NCI-H748 (cell line): ENCODE data around the gene AADACL4.

Experiments
- DNase-seq: peaks from one replicate; lab custom pipeline; 2025; ENCODE audit not compliant: unreplicated experiment; lab: John Stamatoyannopoulos, UW

AADACL4 gene

GRCh38 chr1:12610941-12611340 is 32.9 kb upstream of the AADACL4 start:
- DNase-seq, result no peak

GRCh38 chr1:12613180-12613579 is 30.7 kb upstream of the AADACL4 start:
- DNase-seq, result no peak

DNA sequence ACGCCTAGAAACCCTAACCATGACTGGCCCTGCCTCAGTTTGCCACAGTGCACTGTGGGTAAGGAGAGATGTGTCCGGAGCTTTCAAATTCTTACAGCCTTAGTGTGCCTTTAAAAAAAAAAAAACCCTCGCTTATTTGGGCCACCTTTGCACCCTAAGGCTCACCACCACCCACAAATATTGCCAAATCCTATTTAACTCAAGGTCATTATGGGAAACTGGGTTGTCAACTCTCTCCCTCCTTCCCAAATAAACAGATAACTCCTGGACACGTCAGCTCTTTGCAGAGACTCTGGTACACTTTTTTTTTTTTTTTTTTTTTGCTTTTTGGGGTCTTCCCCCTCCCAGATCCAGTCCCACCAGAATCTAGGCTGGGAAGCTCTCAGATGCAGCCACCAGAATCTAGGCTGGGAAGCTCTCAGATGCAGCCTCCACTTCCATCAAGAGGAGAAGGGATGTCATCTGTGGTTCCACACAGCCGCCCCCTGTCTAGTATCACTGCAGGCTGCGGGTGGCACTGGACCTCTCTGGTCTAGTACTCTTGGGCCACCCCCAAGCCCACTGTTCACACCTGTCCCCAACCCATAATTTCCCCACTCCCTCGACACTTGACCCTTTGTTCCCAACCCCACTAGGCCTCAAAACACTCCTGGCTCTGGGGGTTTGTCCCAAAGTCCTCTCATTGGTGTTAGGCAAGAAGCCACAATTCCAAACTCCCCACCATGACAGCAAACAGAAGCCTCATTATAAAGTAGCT is 29.3 kb upstream of the AADACL4 start:
- DNase-seq, result no peak

DNA sequence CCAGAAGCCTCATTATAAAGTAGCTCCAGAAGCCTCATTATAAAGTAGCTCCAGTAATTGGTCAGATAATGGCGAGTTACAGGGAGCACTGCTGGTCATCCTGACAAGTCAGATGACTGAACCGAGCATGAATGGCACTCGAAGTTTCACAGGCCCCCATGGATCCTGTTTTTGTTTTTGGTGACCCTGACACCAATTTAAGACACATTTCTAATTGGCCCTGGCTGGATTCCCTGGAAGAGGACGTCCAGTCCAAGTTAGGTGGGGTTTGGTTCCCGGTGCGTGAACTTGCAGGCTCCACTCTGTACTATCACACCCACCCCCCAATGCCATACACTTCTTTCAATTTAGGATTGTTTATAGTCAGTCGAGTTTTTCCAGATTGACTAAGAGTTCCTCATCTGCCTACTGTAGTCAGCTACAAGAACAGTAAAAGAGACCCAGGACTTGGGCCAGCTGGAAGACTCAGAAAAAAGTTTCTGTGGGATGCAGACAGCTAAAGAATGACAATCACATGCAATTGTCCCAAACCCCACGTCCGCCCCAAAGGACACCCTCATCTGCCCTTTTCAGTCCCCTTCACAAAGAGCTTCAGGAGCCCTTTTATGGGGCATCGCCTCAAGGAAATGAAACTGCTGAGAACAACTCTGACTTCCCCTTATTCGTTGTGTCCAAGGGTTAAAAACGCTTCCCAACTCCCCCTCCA is 28.6 kb upstream of the AADACL4 start:
- no peak for DNase-seq

DNA sequence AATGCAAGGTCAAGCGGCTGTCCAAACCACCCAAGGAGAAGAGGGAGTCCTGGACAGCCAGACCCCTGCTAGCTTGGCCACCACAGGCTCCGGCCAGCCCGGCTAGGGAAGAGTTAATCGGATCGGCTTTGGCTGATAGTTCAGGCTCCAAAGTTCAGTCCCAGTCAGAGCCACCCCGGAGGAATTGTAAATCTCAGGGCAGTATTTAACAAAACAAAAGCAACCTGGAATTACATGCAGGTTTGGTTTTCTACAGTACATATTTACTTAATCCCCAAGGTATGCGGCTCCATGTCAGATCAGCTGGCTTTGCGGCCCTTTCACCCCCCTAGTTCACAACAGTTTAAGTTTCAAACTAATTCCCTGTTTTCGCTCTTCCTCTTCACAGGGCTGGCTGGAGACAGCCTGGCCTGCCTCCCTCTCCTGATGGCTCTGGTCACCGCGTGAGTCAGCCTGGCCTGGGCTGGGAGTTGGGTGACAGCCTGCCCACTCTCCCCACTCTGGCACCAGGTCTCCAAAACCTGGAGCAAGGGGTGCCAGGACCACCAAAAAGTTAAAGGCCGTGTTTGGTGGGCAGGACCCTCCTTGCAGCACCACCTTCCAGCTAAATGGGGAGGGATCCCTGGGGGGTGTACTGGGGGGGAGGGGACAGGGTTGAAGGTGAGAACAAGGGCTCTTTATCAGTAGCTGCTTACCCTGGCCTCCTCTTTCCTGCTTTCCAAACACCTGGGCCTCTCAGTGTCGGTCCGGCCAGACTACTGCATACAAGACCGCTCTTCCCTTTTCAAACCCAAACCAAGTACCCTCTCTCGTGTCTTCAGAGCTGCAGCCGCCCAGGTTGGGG is 27.8 kb upstream of the AADACL4 start:
- peak; percentile 36 for DNase-seq

- DNase-seq, result peak; percentile 49
Measured at GRCh38 chr1:12616709-12617373, 27.0 kb upstream of the AADACL4 start.

- no peak for DNase-seq
Measured at GRCh38 chr1:12617511-12617900, 26.4 kb upstream of the AADACL4 start.

- DNase-seq, result peak; percentile 78
Measured at GRCh38 chr1:12617901-12618660, 25.8 kb upstream of the AADACL4 start, which contains the start of gene DHRS3. Gene DHRS3, minus strand, starts transcription at chr1:12618210. Its CDS starts 862 bp downstream, at chr1:12617348.

DNA sequence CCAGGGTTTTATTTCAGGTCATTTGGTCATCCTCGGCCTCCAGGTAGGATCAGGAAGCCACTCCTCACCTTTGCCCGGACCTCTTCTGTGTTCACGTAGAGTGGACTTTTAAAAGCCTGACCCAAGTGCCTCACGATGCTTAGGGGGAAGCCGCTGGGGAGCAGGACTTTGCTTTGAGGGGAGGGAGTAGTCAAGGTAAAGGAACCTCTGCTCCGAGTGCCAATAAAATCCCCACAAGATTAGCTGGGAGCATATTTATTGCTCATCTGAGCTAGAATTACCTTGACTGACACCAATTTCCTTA is 25.3 kb upstream of the AADACL4 start:
- DNase-seq, result no peak

- no peak for DNase-seq
Measured at GRCh38 chr1:12618965-12619791, 24.7 kb upstream of the AADACL4 start.

DNA sequence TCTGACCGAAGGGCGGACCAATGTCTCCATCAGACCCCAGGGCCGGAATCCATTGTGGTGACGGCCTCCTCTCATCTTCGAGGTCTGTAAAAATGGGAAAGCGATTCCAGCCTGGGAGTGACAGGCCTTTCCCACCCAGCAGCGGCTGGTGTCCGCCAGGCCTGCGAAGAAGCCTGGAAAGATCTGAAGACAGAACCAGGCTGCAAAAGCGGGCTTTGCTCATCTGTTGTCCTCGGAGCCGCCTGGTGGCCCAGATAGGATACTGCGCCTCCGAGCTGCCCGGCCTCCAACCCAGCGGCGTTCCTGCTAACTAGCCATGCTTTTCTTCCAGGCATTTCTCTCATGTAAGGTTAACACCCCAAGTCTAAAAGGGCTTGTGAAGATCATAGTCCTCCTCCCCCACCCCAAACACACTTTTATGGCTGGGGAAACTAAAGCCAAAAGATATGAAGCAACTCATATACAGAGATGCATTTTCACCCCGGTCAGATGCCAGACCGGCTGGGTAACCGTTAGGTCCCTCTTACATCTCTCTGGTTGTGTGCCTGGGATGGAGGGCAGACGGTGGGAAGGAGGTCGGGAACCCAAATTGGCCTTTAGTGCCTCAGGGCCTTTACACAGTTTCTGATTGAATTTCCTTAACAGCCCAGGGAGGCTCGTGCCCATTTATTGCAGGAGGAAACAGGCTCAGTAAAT is 23.9 kb upstream of the AADACL4 start:
- peak; percentile 76 for DNase-seq

- no peak for DNase-seq
Measured at GRCh38 chr1:12620488-12620865, 23.4 kb upstream of the AADACL4 start.

DNA sequence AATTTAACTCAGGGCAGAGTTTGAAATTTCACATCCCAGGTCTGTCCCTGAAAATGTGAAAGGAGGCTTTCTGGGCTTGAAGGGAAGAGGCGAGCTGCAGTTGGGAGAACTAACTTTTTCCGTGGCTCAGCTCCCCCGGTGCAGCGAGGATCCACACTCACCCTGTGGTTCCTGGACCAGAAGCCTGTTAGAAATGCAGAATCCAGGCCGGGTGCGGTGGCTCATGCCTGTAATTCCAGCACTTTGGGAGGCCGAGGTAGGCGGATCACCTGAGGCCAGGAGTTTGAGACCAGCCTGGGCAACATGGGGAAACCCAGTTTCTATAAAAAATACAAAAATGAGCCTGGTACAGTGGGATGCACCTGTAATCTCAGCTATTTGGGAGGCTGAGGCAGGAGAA is 23.0 kb upstream of the AADACL4 start:
- DNase-seq, result no peak

DNA sequence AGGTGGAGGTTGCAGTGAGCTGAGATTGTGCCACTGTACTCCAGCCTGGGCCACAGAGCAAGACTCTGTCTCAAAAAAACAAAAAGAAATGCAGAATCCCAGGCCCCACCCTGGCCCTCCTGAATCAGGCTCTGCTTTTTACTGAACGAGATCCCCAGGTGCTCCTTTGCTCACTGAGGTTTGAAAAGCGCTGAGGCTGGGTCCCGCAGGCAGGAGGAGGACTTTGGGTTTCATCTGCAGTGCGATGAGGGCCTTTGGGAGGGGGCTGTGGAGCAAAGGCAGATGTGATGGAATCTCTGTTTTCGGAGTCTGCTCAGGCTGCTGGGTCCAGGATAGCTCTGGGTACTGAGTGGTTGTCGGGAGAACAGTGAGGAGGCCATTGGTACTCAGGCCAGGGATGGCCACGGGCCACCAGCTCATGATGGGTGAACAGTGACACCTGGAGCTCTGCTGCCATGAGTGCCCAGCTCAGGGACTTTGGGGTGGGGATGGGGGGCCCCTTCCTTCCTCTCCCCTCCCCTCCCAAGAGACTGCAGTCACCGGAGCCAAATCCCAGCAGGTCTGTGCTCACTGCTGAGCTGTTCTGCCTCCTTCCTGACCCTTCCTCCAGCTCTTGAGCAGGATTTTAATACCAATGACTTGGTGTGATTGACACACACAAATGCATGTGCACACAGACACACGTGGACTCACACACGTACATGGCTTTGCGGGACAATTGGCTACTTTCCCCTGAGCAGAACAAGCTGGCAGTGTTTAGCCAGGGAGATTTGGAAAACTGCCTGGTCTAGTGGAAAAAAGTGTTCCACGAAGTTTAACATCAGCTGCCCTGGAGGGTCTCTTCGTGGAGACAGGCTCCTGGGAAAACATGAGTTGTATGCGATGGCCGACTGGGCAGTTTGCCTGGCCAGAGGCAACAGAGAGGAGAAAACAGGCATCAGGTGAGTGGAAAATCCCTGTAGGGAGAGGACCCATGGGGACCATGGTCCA is 22.2 kb upstream of the AADACL4 start:
- DNase-seq, result no peak

GRCh38 chr1:12622506-12622905 is 21.4 kb upstream of the AADACL4 start:
- DNase-seq, result no peak

DNA sequence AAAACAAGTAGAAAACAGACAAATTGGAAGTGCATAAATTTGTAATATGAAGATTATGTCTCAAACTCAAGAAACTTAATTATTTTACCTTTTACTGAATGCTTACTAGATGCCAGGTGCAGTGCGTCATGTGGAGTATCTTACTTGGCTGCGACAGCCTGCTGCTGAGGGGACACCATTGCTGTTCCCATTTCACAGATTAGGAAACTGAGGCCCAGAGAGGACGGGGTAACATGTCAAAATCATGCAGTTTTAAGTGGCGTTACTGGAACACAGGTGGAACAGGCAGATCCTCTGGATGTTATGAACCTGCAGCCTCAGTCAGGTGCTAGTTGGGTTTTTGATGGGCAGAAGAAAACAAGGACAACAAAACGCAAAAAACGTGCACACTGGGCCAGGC is 18.6 kb upstream of the AADACL4 start:
- DNase-seq, result no peak

GRCh38 chr1:12626888-12627287 is 17.0 kb upstream of the AADACL4 start:
- DNase-seq, result no peak

- no peak for DNase-seq
Measured at GRCh38 chr1:12627296-12627695, 16.6 kb upstream of the AADACL4 start.
